Heart left ventricle (tissue), 16 donors: ENCODE results near the gene NTRK3. TPM values are rescaled to one million over a fixed set of nuclear protein-coding genes. Genes with fewer than 3 reads are reported as not detected.

Source experiments
- ATAC-seq, 4 donors: fragments of 200-7000 bp; cut with Tn5 transposase; one replicate each; pipeline ENCODE4 v1.9.1; 2020 to 2022; ENCODE audit warnings: moderate library complexity in 4 of 4, mild to moderate bottlenecking in 3 of 4, moderate number of reproducible peaks in 1 of 4
- DNase-seq, 5 donors: peaks; one replicate each; pipeline ENCODE4 v3.0.0-alpha.2; 2020
- H3K27ac ChIP-seq, 12 donors: fragments of 200-600 bp; sonication (generic) in 4 of 12; one replicate each; pipeline versions ENCODE4 v1.5.0 to v1.8.0; 2016 to 2022; ENCODE audit warnings: mild to moderate bottlenecking in 2 of 12
- H3K27me3 ChIP-seq, 9 donors: fragments of 200-600 bp; sonication (generic) in 2 of 9; one replicate each; pipeline versions ENCODE4 v1.5.1 to v1.8.0; 2016 to 2022; ENCODE audit warnings: mild to moderate bottlenecking in 3 of 9
- H3K36me3 ChIP-seq, 9 donors: fragments of 200-600 bp; sonication (generic) in 2 of 9; one replicate each; pipeline versions ENCODE4 v1.5.0 to v1.8.0; 2018 to 2022; ENCODE audit warnings: mild to moderate bottlenecking in 2 of 9
- H3K4me1 ChIP-seq, 12 donors: fragments of 200-600 bp; sonication (generic) in 4 of 12; one replicate each; pipeline versions ENCODE4 v1.5.0 to v1.8.0; 2016 to 2022; ENCODE audit warnings: mild to moderate bottlenecking in 3 of 12
- H3K4me3 ChIP-seq, 12 donors: fragments of 200-600 bp; sonication (generic) in 4 of 12; one replicate each; pipeline versions ENCODE4 v1.5.0 to v1.8.0; 2017 to 2022; ENCODE audit warnings: mild to moderate bottlenecking in 9 of 12, moderate library complexity in 4 of 12
- H3K9me3 ChIP-seq, 12 donors: fragments of 200-600 bp; sonication (generic) in 4 of 12; one replicate each; pipeline versions ENCODE4 v1.5.0 to v1.8.0; 2016 to 2022; ENCODE audit warnings: mild to moderate bottlenecking in 1 of 12
- POLR2A ChIP-seq, 2 donors: fragments of 450-650 bp; IDR thresholded peaks; one replicate each; pipeline ENCODE4 v1.6.1; 2017; ENCODE audit warnings: antibody characterized with exemption in 2 of 2, mild to moderate bottlenecking in 2 of 2, moderate library complexity in 2 of 2
- WGBS, 4 donors: extraction: QIAGEN DNeasy Blood & Tissue Kit in 2 of 4; methylation state at CpG; one replicate each; pipeline versions ENCODE4 v1.1.5 to v1.1.7; 2013 to 2018; 5-methylcytosine and 5-hydroxymethylcytosine counted together
- intact Hi-C, 10 donors: fragments of 100-400 bp; cut with DNase I; formaldehyde crosslinking; loops; one replicate each; pipeline versions ENCODE4 v1.11.1 to v1.14.2; 2022
- polyA plus RNA-seq, 2 donors: library from polyadenylated mRNA; stranded (reverse); fragments of 200-250 nt; gene quantifications; one replicate each; pipeline ENCODE4 v1.2.3, GENCODE V29; 2013
- total RNA-seq, 9 donors: library from RNA; depleted of rRNA in 2 of 9; stranded (reverse); fragments of >200 nt in 2 of 9; fragmentation: NEBNext Ultra II Directional in 3 of 9; extraction: Animal tissue kit (Norgen Biotek cat#: 25700) in 3 of 9; gene quantifications; one replicate each; pipeline versions ENCODE4 v1.1.0 to v1.2.4, GENCODE V29; 2016 to 2023
- TF ChIP-seq, protein P1 (sequence below), 12 donors: fragments of 200-600 bp; sonication (generic) in 4 of 12; IDR thresholded peaks; one replicate each; pipeline versions ENCODE4 v1.5.0 to v1.8.0; 2018 to 2022; ENCODE audit warnings: antibody characterized with exemption in 12 of 12, mild to moderate bottlenecking in 5 of 12
- donor health status: ischemic (EF 13 %, LVEDD 7.1; RV severe dilation, severe dysfunction).
- donor health status: healthy with polysubstance abuse.
- donor health status: DM: no; HTN: yes; CAD: no.
- donor health status: DM: no; HTN: no; CAD: no.
- donor health status: ischemic (EF 25% LVEDD 6.9; RV normal size, moderate dysfunction).
- donor health status: ischemic (EF 25% LVEDD 5.7; RV mildly dilated, moderate dysfunction).
- donor health status: healthy.
- donor health status: DM: yes; HTN: yes; CAD: no.
- donor health status: ischemic (EF 35%, LVEDD 5.7; RV mildly dilated, moderate dysfunction).
- donor health status: nonischemic (EF 11% LVEDD 7.7; RV severe dilation, severe dysfunction).
- donor health status: DM: yes; HTN: yes; CAD: no.
- donor health status: PGD.
- donor health status: ischemic (EF 29% LVEDD 5.4; RV normal size, mild dysfunction).
- donor health status: nonischemic (EF 23%, LVEDD 6.1; RV moderate dilation, normal function).

Gene NTRK3
- total and polyA plus RNA-seq, 11 donors = 0.53 to 6.8 (median 2.0) TPM

DNA sequence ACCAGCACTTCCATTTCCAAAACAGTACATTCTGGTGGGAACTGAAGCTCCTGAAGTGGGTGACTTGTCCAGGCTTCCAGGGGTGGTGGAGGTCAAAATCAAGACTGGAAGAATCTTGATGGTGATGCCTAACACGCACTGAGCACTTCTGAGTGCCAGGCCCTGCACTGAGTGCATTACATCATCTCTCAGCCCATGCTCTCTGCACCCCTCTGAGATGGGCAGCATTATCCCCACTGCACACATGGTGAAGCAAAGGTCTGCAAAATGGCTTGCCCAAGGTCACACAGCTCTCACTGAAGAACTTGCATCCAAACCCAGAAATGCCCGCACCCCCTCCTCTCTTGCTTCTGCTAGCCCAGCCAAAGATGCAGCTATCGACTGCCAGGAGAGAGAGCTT, 36.9 kb downstream of the NTRK3 start:
- Histone ChIP-seq H3K36me3 (no peaks in the 10 kb centered on the region), H3K4me3 (no peak overlapping the region), H3K4me1 (peaks cover 0 to 4% (median 0%) of the 10 kb centered on the region in 12 donors), H3K9me3 (peaks cover 0 to 6% (median 0%) of the 10 kb centered on the region in 12 donors), H3K27ac (no peak overlapping the region), H3K27me3 (peaks cover 0 to 4% (median 0%) of the 10 kb centered on the region in 9 donors)
- no peak for ATAC-seq
- 46 to 69% (median 57%) methylated on average over 3 of the region's 3 CpGs for WGBS, 4 donors
- intact Hi-C loops = no loop called here
- TF ChIP-seq, protein P1, sequence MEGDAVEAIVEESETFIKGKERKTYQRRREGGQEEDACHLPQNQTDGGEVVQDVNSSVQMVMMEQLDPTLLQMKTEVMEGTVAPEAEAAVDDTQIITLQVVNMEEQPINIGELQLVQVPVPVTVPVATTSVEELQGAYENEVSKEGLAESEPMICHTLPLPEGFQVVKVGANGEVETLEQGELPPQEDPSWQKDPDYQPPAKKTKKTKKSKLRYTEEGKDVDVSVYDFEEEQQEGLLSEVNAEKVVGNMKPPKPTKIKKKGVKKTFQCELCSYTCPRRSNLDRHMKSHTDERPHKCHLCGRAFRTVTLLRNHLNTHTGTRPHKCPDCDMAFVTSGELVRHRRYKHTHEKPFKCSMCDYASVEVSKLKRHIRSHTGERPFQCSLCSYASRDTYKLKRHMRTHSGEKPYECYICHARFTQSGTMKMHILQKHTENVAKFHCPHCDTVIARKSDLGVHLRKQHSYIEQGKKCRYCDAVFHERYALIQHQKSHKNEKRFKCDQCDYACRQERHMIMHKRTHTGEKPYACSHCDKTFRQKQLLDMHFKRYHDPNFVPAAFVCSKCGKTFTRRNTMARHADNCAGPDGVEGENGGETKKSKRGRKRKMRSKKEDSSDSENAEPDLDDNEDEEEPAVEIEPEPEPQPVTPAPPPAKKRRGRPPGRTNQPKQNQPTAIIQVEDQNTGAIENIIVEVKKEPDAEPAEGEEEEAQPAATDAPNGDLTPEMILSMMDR (IDR thresholded peaks at IDR 0.05) = no peak
- no peak for TF ChIP-seq POLR2A (IDR thresholded peaks at IDR 0.05)
- DNase-seq = no peak

DNA sequence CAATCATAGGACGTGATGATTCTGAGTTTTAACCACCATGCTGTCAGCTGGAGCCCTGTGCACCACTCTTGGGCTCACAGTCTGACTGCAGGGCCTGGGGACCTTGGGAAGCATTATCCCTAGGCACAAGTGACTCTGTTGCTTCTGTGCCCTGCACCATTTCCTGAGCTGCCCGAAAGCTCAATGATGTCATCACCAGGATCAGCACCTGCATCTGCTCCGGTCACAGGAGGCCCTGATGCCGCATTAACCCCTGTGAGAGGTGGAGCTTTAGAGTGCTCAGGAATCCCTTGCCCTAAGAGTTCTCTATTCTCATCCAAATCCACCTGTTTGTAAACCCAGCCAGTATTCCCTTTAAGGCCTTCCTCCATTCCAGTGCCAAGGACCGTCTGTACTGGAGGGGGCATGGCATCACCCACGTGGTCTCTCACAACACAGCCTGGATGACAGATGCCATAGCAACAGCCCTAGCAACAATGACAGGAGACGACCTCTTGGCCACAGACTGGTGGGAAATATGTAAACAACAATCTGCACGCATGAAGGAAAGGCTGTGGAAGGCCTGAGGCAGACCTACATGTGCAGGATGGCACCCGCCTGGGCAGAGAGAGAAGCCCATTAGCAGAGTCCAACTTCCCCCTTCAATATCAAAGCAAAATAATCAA, 37.9 kb downstream of the NTRK3 start:
- ATAC-seq = no peak
- 58 to 67% (median 60%) methylated on average over 9 of the region's 9 CpGs for WGBS, 4 donors
- peaks cover 0 to 4% (median 0%) of the 10 kb centered on the region in 12 donors for H3K4me1 ChIP-seq

DNA sequence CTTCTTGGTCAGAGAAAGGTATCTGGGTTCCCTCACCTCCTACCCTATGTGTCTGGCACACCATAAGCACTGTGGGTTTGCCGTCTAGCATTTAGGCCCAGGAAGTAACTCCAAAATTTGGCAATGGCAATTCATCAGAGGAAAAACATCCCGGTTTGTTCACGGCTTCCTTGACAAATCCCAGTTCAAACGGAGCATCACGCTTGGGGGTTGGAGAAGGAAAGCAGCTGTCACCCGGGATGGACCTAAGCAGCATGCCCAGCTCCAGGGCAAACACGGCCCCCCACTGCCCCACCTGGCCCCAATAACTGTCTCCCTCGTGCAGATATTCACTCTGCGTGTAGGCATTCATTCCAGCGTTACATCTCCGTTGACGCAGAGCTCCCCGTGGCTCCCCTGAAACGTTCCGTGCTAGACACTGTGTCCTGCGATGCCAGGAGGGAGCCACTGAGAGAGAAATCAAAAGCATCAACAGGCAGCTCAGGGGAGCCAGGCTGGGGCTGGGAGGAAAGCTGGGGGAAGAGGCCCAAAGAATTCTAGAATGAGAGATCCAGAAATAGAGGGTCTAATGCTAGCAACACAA, 41.4 kb downstream of the NTRK3 start:
- H3K36me3 ChIP-seq = no peaks in the 10 kb centered on the region
- intact Hi-C loops = no loop called here
- peaks cover 0 to 5% (median 0%) of the 10 kb centered on the region in 9 donors for H3K27me3 ChIP-seq
- no peak for ATAC-seq
- H3K9me3 ChIP-seq = peaks cover 0 to 6% (median 0%) of the 10 kb centered on the region in 12 donors
- no peak overlapping the region for H3K4me3 ChIP-seq
- TF ChIP-seq, protein P1 (IDR thresholded peaks at IDR 0.05) = no peak
- no peak for TF ChIP-seq POLR2A (IDR thresholded peaks at IDR 0.05)
- DNase-seq = no peak
- H3K27ac ChIP-seq = no peak overlapping the region
- 67 to 74% (median 68%) methylated on average over 8 to 16 of the region's 16 CpGs for WGBS, 4 donors
- H3K4me1 ChIP-seq = peaks cover 0 to 4% (median 0%) of the 10 kb centered on the region in 12 donors

More for the DNA sequence above, 37.9 kb downstream of the NTRK3 start:
- intact Hi-C loops = no loop called here
- Histone ChIP-seq H3K4me3 (no peak overlapping the region), H3K9me3 (peaks cover 0 to 6% (median 0%) of the 10 kb centered on the region in 12 donors), H3K36me3 (no peaks in the 10 kb centered on the region), H3K27me3 (peaks cover 0 to 5% (median 0%) of the 10 kb centered on the region in 9 donors), H3K27ac (no peak overlapping the region)
- DNase-seq = no peak
- TF ChIP-seq, protein P1 (IDR thresholded peaks at IDR 0.05) = no peak
- TF ChIP-seq POLR2A (IDR thresholded peaks at IDR 0.05) = no peak

DNA sequence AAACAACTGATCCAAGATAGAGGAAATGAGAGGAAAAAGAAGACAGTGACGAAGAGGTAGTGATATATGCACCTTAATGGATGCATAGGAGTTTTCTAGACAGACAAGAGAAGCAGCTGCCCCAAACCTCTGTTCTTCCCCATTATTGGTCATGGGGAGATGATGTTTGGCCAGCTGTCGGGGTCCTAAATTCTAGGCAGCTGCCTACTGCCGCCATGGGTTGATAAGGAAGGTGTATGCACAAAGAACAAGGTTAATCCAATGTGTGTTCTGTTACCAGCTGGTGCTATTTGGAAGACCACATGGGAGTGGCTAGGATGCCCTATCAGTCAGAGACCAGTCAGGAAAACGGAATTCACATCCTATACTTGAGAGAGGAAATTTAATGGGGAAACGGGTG, 47.4 kb downstream of the NTRK3 start:
- Histone ChIP-seq H3K36me3 (no peaks in the 10 kb centered on the region), H3K27me3 (peaks cover 0 to 8% (median 0%) of the 10 kb centered on the region in 9 donors), H3K27ac (no peak overlapping the region), H3K4me1 (no peaks in the 10 kb centered on the region), H3K9me3 (no peaks in the 10 kb centered on the region), H3K4me3 (no peak overlapping the region)
- TF ChIP-seq, protein P1 (IDR thresholded peaks at IDR 0.05) = no peak
- TF ChIP-seq POLR2A (IDR thresholded peaks at IDR 0.05) = no peak
- WGBS, 4 donors = 53 to 71% (median 60%) methylated on average over 5 of the region's 5 CpGs
- intact Hi-C loops = no loop called here
- ATAC-seq (no peak), DNase-seq (no peak)
